Stimulated activated CD8-positive, alpha-beta memory T cell treated with anti-CD3 and anti-CD28 coated beads, Interleukin-15, amount 100 ng/mL, for 1 hour (primary cell): ENCODE measurements around the gene SLC25A12.
"Not testable (repeated sequence)": the region's sequence is repeated elsewhere in the genome, so short reads cannot be mapped to it uniquely, and the experiment has no call there.

Experiments used
- DNase-seq: peaks from one replicate; pipeline ENCODE4 v3.0.0-alpha.2; 2020; ENCODE audit warnings: low read depth

SLC25A12 gene

DNA sequence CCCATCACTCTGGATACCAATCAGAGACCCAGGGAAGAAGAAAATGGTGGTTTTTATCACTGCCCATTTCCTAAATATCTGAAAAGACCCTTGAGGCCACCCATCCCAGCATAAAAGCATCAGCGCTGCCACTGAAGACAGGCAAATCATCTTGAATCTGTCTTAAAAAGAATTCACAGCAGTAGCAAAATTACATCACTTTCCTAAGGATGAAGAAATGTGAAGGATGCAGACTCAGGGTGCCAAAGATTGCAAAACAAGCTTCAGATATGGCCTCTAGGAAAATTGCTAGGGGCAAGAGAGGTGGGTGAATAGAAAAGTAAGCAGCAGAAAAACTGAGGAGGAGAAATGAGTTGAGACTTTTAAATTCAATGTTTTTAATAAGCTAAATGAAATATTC is 70.0 kb downstream of the SLC25A12 start:
- no peak for DNase-seq

DNA sequence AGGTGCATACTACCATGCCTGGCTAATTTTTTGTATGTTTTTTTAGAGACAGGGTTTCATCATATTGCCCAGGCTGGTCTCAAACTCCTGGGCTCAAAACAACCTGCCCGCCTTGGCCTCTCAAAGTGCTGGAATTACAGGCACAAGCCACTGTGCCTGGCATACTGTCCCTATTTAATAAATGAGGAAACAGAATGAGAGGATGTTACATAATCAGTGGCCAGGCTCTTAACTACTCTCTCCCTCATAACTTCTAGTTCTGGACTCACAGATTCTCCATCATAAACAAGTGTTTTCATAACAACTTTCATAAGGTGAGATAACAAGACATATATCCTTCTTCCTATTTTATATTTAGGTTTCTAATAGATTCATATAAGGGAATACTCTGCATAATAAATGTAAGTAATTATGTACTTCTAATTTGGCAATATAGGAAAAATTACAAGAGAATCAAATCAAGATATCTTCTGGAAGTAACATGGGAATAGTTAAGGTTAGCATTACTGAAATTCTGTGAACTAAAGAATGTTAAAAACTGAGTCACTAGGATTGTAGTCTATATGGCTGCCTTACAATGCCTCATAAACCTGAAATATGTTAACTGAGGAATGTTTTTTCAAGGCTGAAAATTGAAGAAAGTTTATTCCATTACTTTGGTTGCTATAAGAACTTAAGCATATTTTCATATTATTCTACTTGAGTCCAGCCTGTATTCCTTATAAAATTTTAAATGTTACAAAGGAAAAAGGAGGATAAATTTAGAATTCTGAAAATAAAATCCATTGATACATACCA is 71.3 kb downstream of the SLC25A12 start:
- no peak for DNase-seq

- DNase-seq, result no peak
Observed at GRCh38 chr2:171819453-171819852, 74.6 kb downstream of the SLC25A12 start.

- DNase-seq, result no peak
Observed at GRCh38 chr2:171814883-171815282, 79.2 kb downstream of the SLC25A12 start.

- DNase-seq, result no peak
Observed at GRCh38 chr2:171814174-171814573, 79.9 kb downstream of the SLC25A12 start.

DNA sequence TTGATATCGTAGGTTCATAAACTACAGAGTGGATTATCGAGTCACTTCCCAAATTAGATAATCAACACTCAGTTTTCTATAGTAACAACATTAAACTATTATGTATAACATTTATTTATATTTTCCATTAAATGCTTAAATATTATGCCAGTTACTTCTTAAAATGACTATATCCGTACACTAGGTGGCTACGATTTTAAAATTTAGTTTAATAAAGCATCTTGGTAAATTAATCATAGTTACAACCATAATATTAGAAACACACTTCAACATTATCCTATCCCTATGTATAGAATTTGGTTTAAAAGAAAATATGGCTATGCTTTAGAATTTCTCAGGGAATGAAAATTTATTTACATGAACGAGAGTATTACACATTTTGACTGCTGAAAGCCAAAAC is 80.3 kb downstream of the SLC25A12 start:
- no peak for DNase-seq

DNA sequence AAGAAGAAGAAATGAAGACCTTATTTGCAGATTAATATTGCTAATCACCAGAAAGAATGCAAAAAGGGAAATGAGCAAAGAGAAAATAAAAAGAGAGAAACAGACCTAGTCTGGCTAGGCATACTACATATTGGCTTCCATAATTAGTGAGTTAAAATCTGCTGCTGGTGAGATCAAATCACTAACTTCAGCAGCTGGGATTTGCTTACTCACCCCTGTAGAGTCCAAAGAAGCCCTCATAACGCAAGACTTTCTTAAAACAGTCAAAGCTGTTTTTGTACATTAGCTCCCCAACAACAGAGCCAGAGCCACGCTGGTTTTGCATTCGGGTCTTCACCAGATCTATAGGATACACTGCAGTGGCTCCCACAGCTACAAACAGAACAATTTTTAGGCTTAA is 80.9 kb downstream of the SLC25A12 start:
- no peak for DNase-seq

GRCh38 chr2:171811245-171811628 is 82.8 kb downstream of the SLC25A12 start:
- no peak for DNase-seq

DNA sequence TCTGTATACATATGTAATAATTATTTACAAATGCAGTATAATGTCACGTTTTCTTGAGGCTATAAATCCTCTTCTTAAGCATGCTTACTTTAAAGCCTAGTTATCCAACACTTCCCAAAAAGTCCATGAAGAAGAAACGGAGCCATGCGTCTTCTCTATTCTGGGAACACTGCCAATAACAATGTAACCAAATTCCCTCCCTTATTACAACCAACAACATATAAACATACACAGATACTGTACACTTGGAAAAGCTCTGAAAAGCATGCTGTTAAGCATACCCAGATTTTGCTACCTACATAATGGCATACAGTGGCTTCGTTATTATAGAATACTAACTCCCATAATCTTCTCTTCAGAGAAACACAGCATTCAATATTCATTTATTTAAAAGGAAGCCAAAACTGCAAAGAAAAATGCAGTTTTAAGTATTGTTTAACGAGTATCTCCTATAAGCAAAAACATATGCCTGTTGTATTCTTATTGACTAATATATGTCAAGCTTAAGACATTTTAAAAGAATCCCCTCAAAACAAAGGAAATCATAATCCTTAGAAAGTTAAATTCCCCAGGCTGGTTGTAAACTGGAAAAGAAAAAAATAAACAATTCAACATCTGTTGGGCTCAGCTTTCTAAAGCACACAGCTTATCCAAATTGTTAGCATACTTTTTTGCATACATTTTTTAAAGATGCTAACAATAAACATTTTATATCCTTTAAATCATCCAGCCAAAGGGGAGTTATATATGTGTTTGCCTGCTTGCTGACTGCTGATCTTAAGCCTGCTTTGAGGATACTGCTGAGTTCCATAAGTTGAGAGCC is 83.4 kb downstream of the SLC25A12 start:
- DNase-seq, result no peak

- DNase-seq, result not testable (repeated sequence)
Observed at GRCh38 chr2:171808885-171809284, 85.2 kb downstream of the SLC25A12 start.

GRCh38 chr2:171807831-171808393 is 86.1 kb downstream of the SLC25A12 start:
- no peak for DNase-seq

GRCh38 chr2:171807119-171807518 is 86.9 kb downstream of the SLC25A12 start:
- DNase-seq, result no peak

- DNase-seq, result no peak
Observed at GRCh38 chr2:171804456-171804855, 89.6 kb downstream of the SLC25A12 start.

DNA sequence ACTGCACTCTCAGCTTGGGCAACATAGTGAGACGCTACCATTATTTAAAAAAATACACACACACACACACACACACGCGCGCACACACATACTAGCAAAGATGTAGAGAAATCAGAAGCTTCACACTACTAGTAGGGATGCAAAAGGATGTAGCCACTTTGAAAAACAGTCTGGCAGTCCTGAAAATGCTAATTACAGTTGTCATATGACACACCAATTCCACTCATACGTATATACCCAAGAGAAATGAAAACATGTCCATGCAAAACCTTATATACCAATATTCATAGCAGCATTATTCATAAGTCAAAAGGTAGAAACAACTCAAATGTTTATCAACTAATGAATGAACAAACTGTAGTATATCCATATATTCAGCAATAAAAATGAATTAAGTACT is 90.3 kb downstream of the SLC25A12 start:
- no peak for DNase-seq

DNA sequence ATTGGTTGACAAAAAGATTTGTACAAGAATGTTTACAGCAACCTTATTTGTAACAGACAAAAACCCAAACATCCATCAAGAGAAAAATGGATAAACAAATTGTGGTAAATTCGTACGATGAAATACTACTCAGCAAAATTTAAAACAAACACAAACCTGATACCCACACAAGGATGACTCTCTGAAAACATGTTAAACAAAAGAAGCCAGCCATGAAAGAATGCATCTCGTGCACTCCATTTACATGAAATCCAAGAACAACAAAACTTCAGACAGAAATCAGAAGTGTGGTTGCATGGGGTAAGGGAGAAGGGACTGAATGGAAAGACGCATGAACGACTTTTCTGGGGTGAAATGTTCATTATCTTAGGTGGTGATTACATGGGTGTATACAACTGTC is 93.4 kb downstream of the SLC25A12 start:
- no peak for DNase-seq

DNA sequence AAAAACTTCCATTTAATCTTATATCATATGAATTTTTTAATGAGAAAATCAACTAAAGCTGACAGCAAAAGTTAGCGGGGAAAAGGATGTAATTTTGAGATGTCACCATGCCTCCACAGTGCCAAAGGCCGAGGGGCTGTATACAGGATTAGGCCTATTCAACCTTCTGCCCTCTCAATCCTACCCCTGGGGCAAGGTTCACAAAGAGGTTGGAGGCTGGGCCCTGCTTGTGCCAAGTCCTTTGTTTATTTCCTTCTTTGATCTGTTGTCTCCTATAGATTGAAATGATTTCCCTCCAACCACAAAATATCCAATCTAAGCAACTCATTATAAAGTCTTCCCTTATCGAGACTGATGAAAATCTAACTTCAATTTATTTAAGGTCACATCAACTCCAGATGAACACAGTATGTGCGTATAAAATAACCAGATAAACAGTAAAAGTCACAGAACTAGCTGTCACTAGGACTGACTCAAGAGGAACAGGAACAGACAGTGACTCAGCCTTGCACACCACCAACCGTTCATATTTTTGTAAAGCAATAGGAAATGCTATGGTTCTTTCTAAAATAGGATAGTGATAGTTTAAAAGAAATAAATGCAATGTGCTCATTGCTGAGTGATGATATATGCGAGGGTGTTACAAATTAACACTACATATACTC is 95.8 kb downstream of the SLC25A12 start:
- no peak for DNase-seq

DNA sequence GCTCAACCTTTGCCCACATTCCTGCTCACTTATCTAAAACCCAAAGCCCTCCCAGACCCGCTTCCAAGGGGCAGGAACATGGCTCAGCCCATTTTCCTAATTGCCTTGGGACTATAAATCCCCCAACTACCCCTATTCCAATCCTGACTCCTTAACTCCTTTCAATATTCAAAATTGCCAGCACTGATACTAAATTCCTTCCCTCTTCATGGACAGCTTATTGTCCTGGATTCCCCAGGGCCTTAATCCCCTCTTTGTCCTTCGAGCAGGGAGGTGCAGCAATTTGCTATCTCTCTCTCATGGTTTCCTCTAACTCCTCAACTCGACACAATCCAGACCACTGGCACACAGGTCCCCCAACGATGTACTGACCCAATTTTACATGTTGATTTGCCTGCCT is 99.1 kb downstream of the SLC25A12 start:
- DNase-seq, result no peak

DNA sequence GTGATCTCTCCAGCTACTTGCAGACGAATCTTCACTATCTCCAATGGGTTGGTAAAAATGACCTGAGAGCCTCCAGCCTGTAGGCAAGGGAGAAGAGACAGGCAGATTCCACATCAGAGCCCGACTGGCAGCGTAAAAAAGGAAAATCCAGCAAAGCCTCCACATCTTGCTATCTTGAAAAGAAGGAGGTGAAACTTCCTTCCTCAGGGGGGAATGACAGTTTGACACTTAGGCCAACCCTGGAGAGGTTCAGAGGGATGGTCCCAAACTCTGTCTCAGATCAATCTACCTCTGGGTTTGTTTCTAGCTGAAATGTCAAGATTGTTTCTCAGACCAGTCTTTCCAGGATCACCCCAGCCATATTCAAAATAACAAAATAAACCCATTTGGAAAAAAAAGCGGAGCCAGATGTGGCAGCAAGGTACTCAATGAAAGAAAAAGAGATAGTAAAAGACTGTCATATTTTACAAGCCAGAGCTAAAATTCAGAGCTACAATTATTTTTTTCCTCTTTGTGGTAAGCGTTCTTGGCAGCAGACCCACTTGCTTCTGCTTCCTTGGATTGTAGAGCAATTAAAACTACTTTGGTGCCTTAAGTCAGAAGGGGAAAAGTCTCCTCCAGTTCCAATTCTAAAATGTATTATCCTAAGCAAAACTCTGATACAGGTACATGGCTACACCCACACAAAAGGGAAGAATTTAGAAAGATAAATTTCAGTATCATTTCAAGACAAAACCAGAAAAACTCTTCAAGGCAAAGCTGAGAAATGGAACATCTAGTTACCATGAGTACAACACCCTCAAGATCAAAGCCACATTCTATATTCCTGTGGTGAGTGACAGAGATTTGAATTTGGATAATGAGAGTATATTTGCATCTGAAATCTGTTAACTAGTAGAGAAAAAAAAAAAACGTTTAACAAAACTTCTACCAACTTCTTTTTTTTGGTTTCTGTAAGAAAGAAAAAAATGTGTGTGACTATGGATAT is 100.1 kb downstream of the SLC25A12 start:
- no peak for DNase-seq

GRCh38 chr2:171792886-171793580 is 101.0 kb downstream of the SLC25A12 start:
- DNase-seq, result no peak

- no peak for DNase-seq
Observed at GRCh38 chr2:171792157-171792556, 101.9 kb downstream of the SLC25A12 start.

DNA sequence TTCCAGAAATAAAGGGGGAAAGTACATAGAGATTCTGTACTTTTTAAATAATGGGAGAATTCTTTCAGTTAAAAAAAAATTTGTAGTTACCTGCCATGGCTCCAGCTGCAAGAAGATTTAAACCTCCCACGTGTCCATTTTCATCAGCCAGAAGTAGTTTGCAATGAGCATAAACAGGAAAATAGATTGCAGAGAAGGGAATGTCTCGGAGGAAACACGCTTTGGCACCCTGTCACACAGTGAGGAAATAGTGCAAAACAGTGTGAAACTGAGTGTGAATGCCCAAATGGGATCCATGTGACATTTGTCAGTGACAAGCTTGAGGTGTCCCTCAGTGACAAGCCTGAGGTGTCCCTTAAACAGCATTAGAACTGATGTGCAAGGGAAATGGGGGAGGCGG is 102.7 kb downstream of the SLC25A12 start:
- no peak for DNase-seq
